ENCODE measurements around the gene KYAT1. TPM values are rescaled to one million over a fixed set of nuclear protein-coding genes. Genes with fewer than 3 reads are reported as not detected.

The KYAT1 gene
- total and polyA plus RNA-seq, 2 of the 13 experiments (the other 11 are each of a cell fraction or from before 2014, with no cell fraction given) = 9.2 to 46.5 TPM

DNA sequence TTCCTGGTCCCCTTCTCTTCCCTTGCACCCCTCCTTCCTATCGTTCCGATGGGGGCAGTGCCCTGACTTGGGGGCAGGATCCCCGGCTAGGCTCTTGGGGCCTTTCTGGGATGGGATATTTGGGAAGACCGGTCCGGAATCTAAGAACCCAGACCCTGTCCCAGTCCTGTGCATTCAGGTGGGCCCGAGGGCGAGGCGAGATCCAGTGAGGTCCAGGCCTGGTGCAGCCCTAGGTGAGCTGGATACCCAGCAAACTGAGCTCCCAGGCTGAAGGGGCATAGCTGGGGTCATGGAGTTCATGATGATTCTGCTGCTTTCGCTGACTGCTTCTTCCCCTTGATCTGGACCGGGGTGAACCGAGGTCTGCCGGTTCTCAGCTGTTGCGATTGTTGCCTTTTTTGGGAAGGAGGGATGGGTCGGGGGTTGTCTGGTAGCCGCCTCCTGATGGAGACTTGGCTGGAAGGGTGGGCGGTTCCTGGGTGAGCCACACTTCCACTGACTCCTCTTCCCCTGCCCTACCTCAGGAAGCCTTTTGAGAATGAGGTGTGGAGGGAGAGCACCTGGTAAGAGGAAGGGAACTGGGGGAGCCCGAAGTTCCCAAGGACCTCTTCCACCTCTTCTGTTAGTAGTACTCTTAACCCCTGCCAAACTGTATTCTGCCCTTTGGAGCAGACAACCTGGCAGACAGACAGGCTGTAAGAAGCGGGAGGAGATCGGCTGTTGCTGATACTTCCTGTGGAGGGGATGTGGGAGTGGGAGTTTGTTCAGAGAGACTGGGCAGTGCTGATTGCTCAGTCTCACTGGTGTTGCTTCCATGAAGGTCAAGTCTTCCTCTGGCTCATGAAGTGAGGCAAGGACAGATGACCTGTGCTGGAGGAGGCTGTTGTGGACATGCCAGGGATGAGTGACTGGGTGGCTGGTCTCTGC, 1.2 kb upstream of the KYAT1 start (continued):
- TF ChIP-seq ETV5 (CRISPR knock-in tag; IDR thresholded peaks at IDR 0.05; ENCODE audit: borderline replicate concordance) = peak; percentile 62; the same call in 1 of the 2 replicates
- no peak for TF ChIP-seq RBFOX2 (IDR thresholded peaks at IDR 0.05; ENCODE audit: low read depth, low read length)
- no peak for TF ChIP-seq ZNF775 (CRISPR knock-in tag; IDR thresholded peaks at IDR 0.05; ENCODE audit: borderline replicate concordance)
- TF ChIP-seq ZNF224 (CRISPR knock-in tag; IDR thresholded peaks at IDR 0.05) = no peak
- peak; percentile 11; the same call in 1 of the 2 replicates for TF ChIP-seq ZFX (CRISPR knock-in tag; IDR thresholded peaks at IDR 0.05; ENCODE audit: low read depth)
- no peak for TF ChIP-seq ZMAT5 (CRISPR knock-in tag; IDR thresholded peaks at IDR 0.05; ENCODE audit: borderline replicate concordance, low read depth)
- TF ChIP-seq, protein P1, sequence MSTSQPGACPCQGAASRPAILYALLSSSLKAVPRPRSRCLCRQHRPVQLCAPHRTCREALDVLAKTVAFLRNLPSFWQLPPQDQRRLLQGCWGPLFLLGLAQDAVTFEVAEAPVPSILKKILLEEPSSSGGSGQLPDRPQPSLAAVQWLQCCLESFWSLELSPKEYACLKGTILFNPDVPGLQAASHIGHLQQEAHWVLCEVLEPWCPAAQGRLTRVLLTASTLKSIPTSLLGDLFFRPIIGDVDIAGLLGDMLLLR (CRISPR knock-in tag; IDR thresholded peaks at IDR 0.05) = no peak
- TF ChIP-seq RFX5 (IDR thresholded peaks at IDR 0.05; ENCODE audit: low read depth, low read length) = no peak
- peak; percentile 21 for TF ChIP-seq KDM5A (IDR thresholded peaks at IDR 0.05; ENCODE audit: borderline replicate concordance, low read length)
- TF ChIP-seq ZNF292 (CRISPR knock-in tag; IDR thresholded peaks at IDR 0.05; ENCODE audit: borderline replicate concordance, low read depth) = peak; percentile 32; the same call in 1 of the 2 replicates
- TF ChIP-seq SAP130 (CRISPR knock-in tag; IDR thresholded peaks at IDR 0.05; ENCODE audit: low read depth) = peak; percentile 69; the same call in 1 of the 2 replicates
- TF ChIP-seq YY1 (IDR thresholded peaks at IDR 0.05; ENCODE audit: insufficient read depth, insufficient replicate concordance, low read depth, low read length) = no peak
- TF ChIP-seq, protein P2, sequence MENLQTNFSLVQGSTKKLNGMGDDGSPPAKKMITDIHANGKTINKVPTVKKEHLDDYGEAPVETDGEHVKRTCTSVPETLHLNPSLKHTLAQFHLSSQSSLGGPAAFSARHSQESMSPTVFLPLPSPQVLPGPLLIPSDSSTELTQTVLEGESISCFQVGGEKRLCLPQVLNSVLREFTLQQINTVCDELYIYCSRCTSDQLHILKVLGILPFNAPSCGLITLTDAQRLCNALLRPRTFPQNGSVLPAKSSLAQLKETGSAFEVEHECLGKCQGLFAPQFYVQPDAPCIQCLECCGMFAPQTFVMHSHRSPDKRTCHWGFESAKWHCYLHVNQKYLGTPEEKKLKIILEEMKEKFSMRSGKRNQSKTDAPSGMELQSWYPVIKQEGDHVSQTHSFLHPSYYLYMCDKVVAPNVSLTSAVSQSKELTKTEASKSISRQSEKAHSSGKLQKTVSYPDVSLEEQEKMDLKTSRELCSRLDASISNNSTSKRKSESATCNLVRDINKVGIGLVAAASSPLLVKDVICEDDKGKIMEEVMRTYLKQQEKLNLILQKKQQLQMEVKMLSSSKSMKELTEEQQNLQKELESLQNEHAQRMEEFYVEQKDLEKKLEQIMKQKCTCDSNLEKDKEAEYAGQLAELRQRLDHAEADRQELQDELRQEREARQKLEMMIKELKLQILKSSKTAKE (CRISPR knock-in tag; IDR thresholded peaks at IDR 0.05; ENCODE audit: borderline replicate concordance) = peak; percentile 39; the same call in 1 of the 2 replicates
- TF ChIP-seq, protein P3, sequence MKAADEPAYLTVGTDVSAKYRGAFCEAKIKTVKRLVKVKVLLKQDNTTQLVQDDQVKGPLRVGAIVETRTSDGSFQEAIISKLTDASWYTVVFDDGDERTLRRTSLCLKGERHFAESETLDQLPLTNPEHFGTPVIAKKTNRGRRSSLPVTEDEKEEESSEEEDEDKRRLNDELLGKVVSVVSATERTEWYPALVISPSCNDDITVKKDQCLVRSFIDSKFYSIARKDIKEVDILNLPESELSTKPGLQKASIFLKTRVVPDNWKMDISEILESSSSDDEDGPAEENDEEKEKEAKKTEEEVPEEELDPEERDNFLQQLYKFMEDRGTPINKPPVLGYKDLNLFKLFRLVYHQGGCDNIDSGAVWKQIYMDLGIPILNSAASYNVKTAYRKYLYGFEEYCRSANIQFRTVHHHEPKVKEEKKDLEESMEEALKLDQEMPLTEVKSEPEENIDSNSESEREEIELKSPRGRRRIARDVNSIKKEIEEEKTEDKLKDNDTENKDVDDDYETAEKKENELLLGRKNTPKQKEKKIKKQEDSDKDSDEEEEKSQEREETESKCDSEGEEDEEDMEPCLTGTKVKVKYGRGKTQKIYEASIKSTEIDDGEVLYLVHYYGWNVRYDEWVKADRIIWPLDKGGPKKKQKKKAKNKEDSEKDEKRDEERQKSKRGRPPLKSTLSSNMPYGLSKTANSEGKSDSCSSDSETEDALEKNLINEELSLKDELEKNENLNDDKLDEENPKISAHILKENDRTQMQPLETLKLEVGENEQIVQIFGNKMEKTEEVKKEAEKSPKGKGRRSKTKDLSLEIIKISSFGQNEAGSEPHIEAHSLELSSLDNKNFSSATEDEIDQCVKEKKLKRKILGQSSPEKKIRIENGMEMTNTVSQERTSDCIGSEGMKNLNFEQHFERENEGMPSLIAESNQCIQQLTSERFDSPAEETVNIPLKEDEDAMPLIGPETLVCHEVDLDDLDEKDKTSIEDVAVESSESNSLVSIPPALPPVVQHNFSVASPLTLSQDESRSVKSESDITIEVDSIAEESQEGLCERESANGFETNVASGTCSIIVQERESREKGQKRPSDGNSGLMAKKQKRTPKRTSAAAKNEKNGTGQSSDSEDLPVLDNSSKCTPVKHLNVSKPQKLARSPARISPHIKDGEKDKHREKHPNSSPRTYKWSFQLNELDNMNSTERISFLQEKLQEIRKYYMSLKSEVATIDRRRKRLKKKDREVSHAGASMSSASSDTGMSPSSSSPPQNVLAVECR (CRISPR knock-in tag; IDR thresholded peaks at IDR 0.05; ENCODE audit: borderline replicate concordance) = 0 out of 2 replicates have a peak, but pooled peaks have one; percentile 24
- no peak for TF ChIP-seq ZNF83 (CRISPR knock-in tag; IDR thresholded peaks at IDR 0.05; ENCODE audit: borderline replicate concordance)
- 0 out of 2 replicates have a peak, but pooled peaks have one; percentile 33 for TF ChIP-seq ZFP90 (CRISPR knock-in tag; IDR thresholded peaks at IDR 0.05; ENCODE audit: borderline replicate concordance)
- no peak for TF ChIP-seq MIER2 (CRISPR knock-in tag; IDR thresholded peaks at IDR 0.05)
- TF ChIP-seq HES4 (CRISPR knock-in tag; IDR thresholded peaks at IDR 0.05; ENCODE audit: borderline replicate concordance) = peak; percentile 44; the same call in 1 of the 2 replicates
- TF ChIP-seq SSRP1 (CRISPR knock-in tag; IDR thresholded peaks at IDR 0.05) = no peak; the same call in 1 of the 2 replicates
